HS-5 (cell line): Measurements from ENCODE around the gene VGLL4.
A peak's percentile ranks its signal among the peaks of the same experiment; 100 is the strongest.
"Not testable (repeated sequence)": the region's sequence is repeated elsewhere in the genome, so short reads cannot be mapped to it uniquely, and the experiment has no call there.

ENCODE experiments used
- DNase-seq: peaks from one replicate; pipeline ENCODE4 v3.0.0-alpha.2; 2012; ENCODE audit warnings: low read depth

Gene VGLL4, protein sequence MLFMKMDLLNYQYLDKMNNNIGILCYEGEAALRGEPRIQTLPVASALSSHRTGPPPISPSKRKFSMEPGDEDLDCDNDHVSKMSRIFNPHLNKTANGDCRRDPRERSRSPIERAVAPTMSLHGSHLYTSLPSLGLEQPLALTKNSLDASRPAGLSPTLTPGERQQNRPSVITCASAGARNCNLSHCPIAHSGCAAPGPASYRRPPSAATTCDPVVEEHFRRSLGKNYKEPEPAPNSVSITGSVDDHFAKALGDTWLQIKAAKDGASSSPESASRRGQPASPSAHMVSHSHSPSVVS

DNA sequence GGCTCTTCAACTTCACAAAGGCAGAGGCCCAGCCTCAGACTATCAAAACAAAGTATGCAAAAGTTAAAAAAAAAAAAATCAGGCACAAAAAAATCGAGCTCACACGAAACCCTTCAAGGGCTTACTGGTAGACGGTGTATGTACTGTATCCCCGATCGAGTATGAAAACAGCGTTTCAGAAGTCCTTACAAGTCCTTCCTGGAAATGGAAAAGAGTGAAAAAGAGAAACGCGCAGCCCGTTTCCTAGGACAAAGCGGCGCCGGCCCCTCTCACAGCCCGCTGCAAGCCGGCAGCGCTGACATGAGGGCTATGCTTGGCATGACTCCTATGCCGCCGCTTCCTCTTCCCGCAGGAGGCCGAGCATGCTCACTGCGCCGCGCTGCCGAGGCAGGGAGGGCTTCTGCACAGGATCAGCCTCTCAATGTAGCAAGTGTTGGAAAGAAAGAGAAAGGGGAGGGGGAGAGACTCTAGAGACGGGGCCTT lies at the start of gene VGLL4:
VGLL4 (minus strand) TSS at position 311 of the 483 bp plus-strand sequence. CDS start 397 bp downstream, outside the sequence.
- DNase-seq, result peak; percentile 60

GRCh38 chr3:11692532-11692813 lies 48.8 kb upstream of the VGLL4 start:
- no peak for DNase-seq

GRCh38 chr3:11691767-11692531 lies 48.2 kb upstream of the VGLL4 start:
- no peak for DNase-seq

- DNase-seq, result peak; percentile 31
Measured at GRCh38 chr3:11690863-11691766, 47.4 kb upstream of the VGLL4 start.

GRCh38 chr3:11689749-11690148 lies 46.0 kb upstream of the VGLL4 start:
- no peak for DNase-seq

GRCh38 chr3:11684980-11685379 lies 41.3 kb upstream of the VGLL4 start:
- not testable (repeated sequence) for DNase-seq

DNA sequence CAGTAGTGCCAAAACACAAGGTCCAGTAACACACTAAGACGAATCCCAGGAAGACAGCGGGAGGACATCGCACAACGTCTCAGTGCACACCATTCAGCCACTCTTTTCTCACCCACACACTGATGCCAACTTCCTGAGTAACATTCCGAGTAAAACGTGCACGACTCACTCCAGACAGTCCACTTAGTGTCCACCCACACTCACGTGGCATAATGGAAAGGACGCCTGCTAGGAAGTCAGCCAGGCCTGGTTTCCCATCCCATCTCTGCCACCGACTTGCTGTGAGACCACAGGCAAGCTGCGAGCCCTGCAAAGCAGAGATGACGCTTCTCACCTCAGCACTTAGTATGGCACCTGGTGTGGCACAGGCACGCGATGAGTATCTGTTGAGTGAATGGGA lies 36.8 kb upstream of the VGLL4 start:
- DNase-seq, result no peak

- DNase-seq, result no peak
Measured at GRCh38 chr3:11679964-11680363, 36.2 kb upstream of the VGLL4 start.

GRCh38 chr3:11672363-11672762 lies 28.6 kb upstream of the VGLL4 start:
- no peak for DNase-seq

- DNase-seq, result no peak
Measured at GRCh38 chr3:11671648-11672100, 28.0 kb upstream of the VGLL4 start.

- no peak for DNase-seq
Measured at GRCh38 chr3:11668243-11669235, 24.8 kb upstream of the VGLL4 start.

GRCh38 chr3:11665331-11665730 lies 21.6 kb upstream of the VGLL4 start:
- no peak for DNase-seq

DNA sequence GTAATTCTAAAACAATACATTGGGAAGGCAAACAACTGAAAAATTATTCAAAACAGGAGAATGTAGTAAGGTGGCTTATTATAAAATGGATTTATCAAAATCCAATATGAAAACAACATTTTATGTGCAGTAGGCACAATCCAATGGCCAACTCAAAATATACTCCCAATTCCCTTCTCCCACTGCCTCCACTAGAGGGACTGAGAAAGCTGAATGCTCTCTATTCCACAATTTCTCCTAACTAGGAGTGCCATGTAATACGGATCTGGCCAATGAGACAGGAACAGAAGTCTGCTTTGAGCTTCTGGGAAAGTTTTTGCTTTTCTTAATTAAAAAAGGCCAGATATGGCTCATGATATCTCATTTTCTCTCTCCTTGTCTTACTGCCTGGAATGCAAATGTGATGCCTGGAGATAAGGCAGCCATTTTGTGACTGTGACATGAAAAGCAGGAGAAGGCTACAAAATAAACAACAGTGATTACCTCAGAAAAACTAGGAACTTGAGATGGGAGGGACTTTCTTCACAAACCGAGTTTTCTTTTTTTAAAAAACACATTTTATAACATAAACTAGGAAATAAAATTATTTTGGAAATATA lies 18.8 kb upstream of the VGLL4 start:
- DNase-seq, result no peak

- DNase-seq, result no peak
Measured at GRCh38 chr3:11661827-11662226, 18.1 kb upstream of the VGLL4 start.

DNA sequence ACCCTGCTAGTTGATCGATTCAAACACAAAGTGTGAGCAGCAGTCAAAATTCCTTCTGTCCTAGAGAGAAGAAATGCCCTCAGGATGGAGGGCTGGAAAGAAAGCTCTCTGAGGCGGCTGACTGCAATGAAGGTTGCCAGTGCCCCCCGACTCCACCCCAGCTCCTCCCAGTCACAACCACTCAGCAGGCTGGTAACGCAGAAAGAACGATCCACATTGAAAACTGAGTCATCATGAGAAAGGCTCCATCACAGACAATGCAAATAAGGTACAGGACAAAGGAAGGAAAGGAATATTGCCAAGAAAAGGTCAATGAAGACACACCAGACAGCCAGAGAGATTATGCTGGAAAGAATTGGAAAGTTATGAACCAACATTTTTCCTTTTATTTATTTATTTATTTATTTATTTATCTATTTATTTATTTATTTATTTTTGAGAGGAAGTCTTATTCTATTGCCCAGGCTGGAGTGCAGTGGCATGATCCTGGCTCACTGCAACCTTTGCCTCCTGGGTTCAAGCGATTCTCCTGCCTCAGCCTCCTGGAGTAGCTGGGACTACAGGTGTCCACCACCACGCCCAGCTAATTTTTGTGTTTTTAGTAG lies 17.4 kb upstream of the VGLL4 start:
- DNase-seq, result no peak

DNA sequence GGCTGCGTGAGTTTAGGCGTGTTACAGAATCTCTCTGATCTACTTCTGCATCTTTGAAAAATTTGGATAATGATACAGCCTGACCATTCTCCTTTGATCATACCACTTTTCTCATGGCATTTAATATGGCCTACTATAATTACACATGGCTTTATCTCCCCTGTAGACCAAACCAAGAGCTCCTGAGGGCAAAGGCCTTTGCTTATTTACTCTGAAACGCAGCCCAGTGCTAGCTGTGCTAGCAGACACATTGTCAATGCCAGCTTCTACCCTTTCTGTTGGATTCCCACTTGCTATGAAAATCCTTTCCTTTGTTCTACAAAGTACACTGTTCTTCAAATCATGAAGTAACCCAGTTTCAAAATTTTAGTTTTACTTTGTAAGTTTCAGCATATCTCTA lies 16.5 kb upstream of the VGLL4 start:
- no peak for DNase-seq

DNA sequence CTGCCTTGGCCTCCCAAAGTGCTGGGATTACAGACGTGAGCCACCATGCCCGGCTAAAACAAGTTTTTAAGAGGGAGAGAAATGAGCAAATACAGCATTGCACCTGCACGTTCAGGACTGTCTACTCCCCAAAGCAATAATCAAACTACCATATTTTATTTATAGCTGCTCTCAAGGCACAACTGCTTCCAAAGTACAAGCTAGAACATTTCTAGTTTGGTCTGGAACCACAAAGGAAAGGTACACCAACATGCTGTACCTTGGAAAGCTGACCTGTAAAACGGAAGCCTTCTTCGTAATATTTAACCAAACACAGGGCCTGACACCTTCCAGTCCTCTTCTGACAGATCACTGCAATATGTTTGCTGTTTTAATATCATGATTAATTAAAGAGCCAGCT lies 14.5 kb upstream of the VGLL4 start:
- DNase-seq, result no peak

DNA sequence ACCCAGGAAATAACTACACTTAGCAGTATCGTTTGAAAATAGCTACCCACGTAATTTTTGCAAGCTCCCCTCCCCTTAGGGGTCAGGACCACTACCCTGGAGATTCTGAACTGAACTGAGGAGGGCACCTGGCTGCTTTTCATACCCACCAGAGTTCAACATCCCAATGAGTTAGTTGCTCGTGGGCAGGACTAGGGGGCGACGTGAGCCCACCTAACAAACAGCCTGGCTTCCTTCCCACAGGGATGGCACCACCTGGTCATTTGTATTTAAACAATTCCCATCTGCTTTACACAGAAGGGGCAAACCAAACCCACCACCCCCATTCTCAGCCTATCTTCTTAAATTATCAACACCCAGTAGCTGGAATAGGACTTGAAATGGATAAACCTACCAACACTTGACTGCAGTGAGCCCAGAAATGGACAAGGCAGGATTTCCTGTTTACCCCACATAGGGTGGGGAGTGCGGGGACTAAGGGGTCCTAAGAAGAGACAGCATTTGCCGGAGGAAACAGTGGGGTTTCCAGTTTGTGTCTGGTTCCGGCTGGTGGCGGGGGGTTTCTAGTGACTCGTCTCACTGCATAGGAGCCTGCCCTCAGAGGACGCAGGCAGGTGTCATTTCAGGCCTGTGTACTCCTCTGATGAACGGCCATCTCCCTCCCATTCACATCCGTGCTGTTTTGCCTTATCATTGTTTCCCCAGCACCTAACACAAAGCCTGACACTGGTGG lies 11.6 kb upstream of the VGLL4 start:
- DNase-seq, result no peak

DNA sequence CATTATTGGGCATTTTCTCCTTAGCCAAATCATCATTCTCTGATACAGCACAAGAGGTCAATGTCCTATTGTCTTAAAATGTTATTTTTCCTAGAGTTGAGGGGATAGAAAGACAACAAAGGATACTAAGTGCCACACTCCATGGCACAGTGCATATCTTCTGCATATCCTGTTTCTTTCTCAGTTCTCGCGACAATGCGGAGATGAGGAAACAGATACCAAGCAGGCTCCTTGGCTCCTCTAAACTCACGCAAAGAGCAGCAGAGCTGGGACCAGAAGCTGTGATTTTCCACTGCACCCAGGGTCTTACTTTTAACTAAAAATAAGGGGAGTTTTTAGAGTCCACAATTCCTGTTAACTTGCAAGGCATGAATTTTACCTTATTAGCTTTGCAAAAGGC lies 10.5 kb upstream of the VGLL4 start:
- DNase-seq, result no peak
